GM23338 (cell line): ENCODE data around the gene THRB. TPM values are rescaled to one million over a fixed set of nuclear protein-coding genes. Genes with fewer than 3 reads are reported as not detected.

Source experiments
- ATAC-seq: fragments of 200-7000 bp; cut with Tn5 transposase; 3 replicates; pipeline ENCODE4 v1.9.1; 2020
- DNase-seq: peaks from one replicate; pipeline ENCODE4 v3.0.0-alpha.2; 2015; ENCODE audit warnings: low spot score
- H2AFZ ChIP-seq: fragments of 200-600 bp; sonication (generic); 2 replicates; pipeline ENCODE4 v1.8.0; 2016; ENCODE audit warnings: antibody characterized with exemption, mild to moderate bottlenecking, moderate library complexity
- H3F3A ChIP-seq: fragments of 200-600 bp; sonication (generic); replicated peaks from 2 replicates; pipeline ENCODE4 v1.8.0; 2017; ENCODE audit warnings: antibody characterized with exemption, mixed run types, low read depth
- H3K27ac ChIP-seq: fragments of 200-600 bp; sonication (generic); 2 replicates; pipeline ENCODE4 v1.6.1; 2016; ENCODE audit warnings: low read depth
- H3K27me3 ChIP-seq: fragments of 200-600 bp; sonication (generic); 2 replicates; pipeline ENCODE4 v1.8.0; 2016; ENCODE audit warnings: mild to moderate bottlenecking, mixed run types, moderate library complexity; ENCODE audit not compliant: insufficient read depth
- H3K36me3 ChIP-seq: fragments of 200-600 bp; sonication (generic); 2 replicates; pipeline ENCODE4 v1.8.0; 2016; ENCODE audit warnings: mild to moderate bottlenecking; ENCODE audit not compliant: insufficient read depth
- H3K4me1 ChIP-seq: fragments of 200-600 bp; sonication (generic); 2 replicates; pipeline ENCODE4 v1.8.0; 2016; ENCODE audit warnings: mild to moderate bottlenecking, moderate library complexity; ENCODE audit not compliant: insufficient read depth
- H3K4me2 ChIP-seq: fragments of 200-600 bp; sonication (generic); 2 replicates; pipeline ENCODE4 v1.7.1; 2017; ENCODE audit warnings: mixed run types
- H3K4me3 ChIP-seq: fragments of 200-600 bp; sonication (generic); 2 replicates; pipeline ENCODE4 v1.6.1; 2016; ENCODE audit warnings: mixed run types
- H3K79me2 ChIP-seq: fragments of 200-600 bp; sonication (generic); replicated peaks from 2 replicates; pipeline ENCODE4 v1.8.0; 2017; ENCODE audit warnings: mild to moderate bottlenecking; ENCODE audit not compliant: insufficient read depth
- H3K9me2 ChIP-seq: fragments of 200-600 bp; sonication (generic); 2 replicates; pipeline ENCODE4 v1.8.0; 2017; ENCODE audit not compliant: insufficient read depth
- H4K20me1 ChIP-seq: fragments of 200-600 bp; sonication (generic); replicated peaks from 2 replicates; pipeline ENCODE4 v1.8.0; 2017; ENCODE audit warnings: mild to moderate bottlenecking; ENCODE audit not compliant: insufficient read depth
- H3K27ac Mint-ChIP-seq: 2 replicates; pipeline ENCODE4 v1.8.0; 2020; ENCODE audit warnings: inconsistent platforms, mild to moderate bottlenecking, moderate library complexity, mixed read lengths
- H3K27me3 Mint-ChIP-seq: 3 replicates; pipeline ENCODE4 v1.8.0; 2022; ENCODE audit warnings: low read depth, mild to moderate bottlenecking, moderate library complexity, mixed read lengths, inconsistent platforms; ENCODE audit not compliant: insufficient read depth, poor library complexity
- H3K36me3 Mint-ChIP-seq: 3 replicates; pipeline ENCODE4 v1.8.0; 2021; ENCODE audit warnings: low read depth, mild to moderate bottlenecking, inconsistent platforms, moderate library complexity, mixed read lengths
- H3K4me1 Mint-ChIP-seq: 3 replicates; pipeline ENCODE4 v1.8.0; 2020; ENCODE audit warnings: mild to moderate bottlenecking, inconsistent platforms, mixed read lengths
- H3K4me3 Mint-ChIP-seq: 3 replicates; pipeline ENCODE4 v1.8.0; 2021; ENCODE audit warnings: moderate library complexity, mild to moderate bottlenecking, inconsistent platforms, mixed read lengths
- H3K9me3 Mint-ChIP-seq: 3 replicates; pipeline ENCODE4 v1.8.0; 2020; ENCODE audit warnings: moderate library complexity, mild to moderate bottlenecking, inconsistent platforms, mixed read lengths
- CREB1 ChIP-seq: fragments of 250-450 bp; sonication (Bioruptor Pico); IDR thresholded peaks from 2 replicates; pipeline ENCODE4 v1.5.0; 2020; ENCODE audit warnings: low read depth, mild to moderate bottlenecking, moderate library complexity
- CTCF ChIP-seq, 2 experiments: fragments of 200-600 bp in 1 of 2; sonication (generic) in 1 of 2; conservative IDR thresholded peaks; 2 replicates each; pipeline versions ENCODE4 v1.5.1 to v1.6.1; 2016 to 2017; ENCODE audit warnings: antibody characterized with exemption in 2 of 2, low read depth in 2 of 2, mild to moderate bottlenecking in 2 of 2, moderate library complexity in 1 of 2
- ETS1 ChIP-seq: IDR thresholded peaks from 2 replicates; pipeline ENCODE4 v1.6.1; 2016; ENCODE audit warnings: antibody characterized with exemption
- JUNB ChIP-seq: IDR thresholded peaks from one replicate; pipeline ENCODE4 v1.6.1; 2016; ENCODE audit warnings: antibody characterized with exemption; ENCODE audit not compliant: unreplicated experiment
- NANOG ChIP-seq: IDR thresholded peaks from 2 replicates; pipeline ENCODE4 v1.6.1; 2016; ENCODE audit warnings: antibody characterized with exemption, borderline replicate concordance
- POLR2AphosphoS5 ChIP-seq: IDR thresholded peaks from 2 replicates; pipeline ENCODE4 v1.6.1; 2016; ENCODE audit warnings: antibody characterized with exemption, low read depth
- STAT1 ChIP-seq: IDR thresholded peaks from one replicate; pipeline ENCODE4 v1.6.1; 2016; ENCODE audit warnings: antibody characterized with exemption; ENCODE audit not compliant: unreplicated experiment
- ZNF114 ChIP-seq: fragments of 250-450 bp; sonication (Bioruptor Pico); IDR thresholded peaks from 2 replicates; pipeline ENCODE4 v1.5.0; 2020; ENCODE audit warnings: mild to moderate bottlenecking, moderate library complexity
- ZNF331 ChIP-seq: fragments of 250-450 bp; sonication (Bioruptor Pico); IDR thresholded peaks from 2 replicates; pipeline ENCODE4 v1.5.0; 2020; ENCODE audit warnings: low read depth, mild to moderate bottlenecking, moderate library complexity
- ZNF462 ChIP-seq: fragments of 250-450 bp; sonication (Bioruptor Pico); IDR thresholded peaks from 2 replicates; pipeline ENCODE4 v1.5.0; 2020; ENCODE audit warnings: mild to moderate bottlenecking, moderate library complexity
- polyA plus RNA-seq: library from polyadenylated mRNA; unstranded; fragments of >200 nt; fragmentation: Nextera tagmentation; extraction: Ambion mirVana; gene quantifications from 2 replicates; pipeline ENCODE4 v1.2.1, GENCODE V29; 2016
- total RNA-seq: library from RNA; depleted of rRNA; stranded (reverse); fragments of >200 nt; shearing (Covaris generic); gene quantifications from 2 replicates; pipeline ENCODE4 v1.2.3, GENCODE V29; 2014

Gene THRB
- total and polyA plus RNA-seq, 2 experiments from 2014 or later, result 1.7 to 3.2 TPM

GRCh38 chr3:24278543-24278942 is 216.1 kb downstream of the THRB start (continued):
- TF ChIP-seq CTCF (conservative IDR thresholded peaks at IDR 0.05; ENCODE audit: low read depth in 2 of 2) (no peak), ETS1 (no peak), ZNF114 (no peak), ZNF331 (CRISPR knock-in tag) (no peak), NANOG (no peak)

GRCh38 chr3:24273491-24273890 is 221.2 kb downstream of the THRB start:
- Mint-ChIP-seq H3K4me3 (no peak overlapping the region), H3K9me3 (no peaks in the 10 kb centered on the region), H3K27me3 (no peaks in the 10 kb centered on the region), H3K27ac (no peak overlapping the region), H3K4me1 (no peaks in the 10 kb centered on the region), H3K36me3 (no peaks in the 10 kb centered on the region)
- TF ChIP-seq POLR2AphosphoS5, result no peak
- no peak for TF ChIP-seq ZNF331 (CRISPR knock-in tag)
- TF ChIP-seq CTCF (conservative IDR thresholded peaks at IDR 0.05; ENCODE audit: low read depth in 2 of 2), result no peak
- no peak for TF ChIP-seq STAT1
- TF ChIP-seq JUNB, result no peak
- no peak for TF ChIP-seq CREB1 (CRISPR knock-in tag)
- no peak for TF ChIP-seq ETS1
- no peak for TF ChIP-seq NANOG
- no peak for TF ChIP-seq ZNF462
- no peak overlapping the region for H3K27ac ChIP-seq
- H3K36me3 ChIP-seq, result no peaks in the 10 kb centered on the region
- H3K4me3 ChIP-seq, result no peak overlapping the region
- no peaks in the 10 kb centered on the region for H3K79me2 ChIP-seq
- H3F3A ChIP-seq, result no peaks in the 10 kb centered on the region
- ATAC-seq, result no peak
- H4K20me1 ChIP-seq, result no peaks in the 10 kb centered on the region
- no peak overlapping the region for H3K4me2 ChIP-seq
- no peaks in the 10 kb centered on the region for H3K4me1 ChIP-seq
- no peaks in the 10 kb centered on the region for H3K27me3 ChIP-seq
- DNase-seq, result no peak
- no peaks in the 10 kb centered on the region for H3K9me2 ChIP-seq
- H2AFZ ChIP-seq, result no peak overlapping the region
